DMS 273 (cell line): ENCODE measurements around the gene UBLCP1.
"Not testable (repeated sequence)": the region's sequence is repeated elsewhere in the genome, so short reads cannot be mapped to it uniquely, and the experiment has no call there.

Source experiments
- DNase-seq: peaks from one replicate; lab custom pipeline; 2025; ENCODE audit not compliant: unreplicated experiment; lab: John Stamatoyannopoulos, UW

The UBLCP1 gene

DNA sequence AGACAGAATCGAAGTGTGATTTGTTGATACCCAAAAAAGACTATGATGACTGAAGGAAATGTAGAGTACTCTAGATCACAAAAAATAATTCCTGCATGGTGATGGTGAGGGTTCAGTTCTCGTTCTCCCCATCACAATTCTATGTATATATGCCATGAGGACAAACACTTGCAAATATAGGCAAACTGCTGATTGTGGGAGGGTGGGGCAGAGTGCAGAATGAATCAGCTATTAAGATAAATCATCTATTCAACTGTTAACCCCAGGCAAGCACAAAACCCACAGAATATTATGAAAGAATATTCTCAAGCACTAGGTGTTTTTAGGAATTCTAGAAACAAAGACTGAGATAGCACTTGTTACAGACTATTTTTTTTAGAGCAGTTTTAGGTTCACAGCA, 13.9 kb upstream of the UBLCP1 start:
- no peak for DNase-seq

DNA sequence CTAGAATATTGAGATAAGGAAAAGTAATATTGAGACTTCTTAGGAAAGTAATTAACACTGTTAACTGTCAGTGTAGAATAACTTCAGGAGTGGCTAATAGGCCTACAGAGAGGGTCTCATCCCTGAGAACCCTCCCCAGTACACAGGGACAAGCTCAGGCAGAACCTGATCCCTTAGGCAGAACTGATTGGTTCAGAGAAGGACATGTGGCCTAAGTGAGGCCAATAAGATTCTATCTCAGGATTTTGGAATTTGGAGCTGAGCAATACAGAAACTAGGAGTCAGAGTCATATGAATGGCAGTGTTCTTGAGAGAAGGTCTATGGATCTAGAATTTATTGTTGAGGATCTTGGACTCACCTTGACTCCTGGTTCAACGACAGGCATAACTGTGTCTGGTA, 10.9 kb upstream of the UBLCP1 start:
- DNase-seq = no peak

DNA sequence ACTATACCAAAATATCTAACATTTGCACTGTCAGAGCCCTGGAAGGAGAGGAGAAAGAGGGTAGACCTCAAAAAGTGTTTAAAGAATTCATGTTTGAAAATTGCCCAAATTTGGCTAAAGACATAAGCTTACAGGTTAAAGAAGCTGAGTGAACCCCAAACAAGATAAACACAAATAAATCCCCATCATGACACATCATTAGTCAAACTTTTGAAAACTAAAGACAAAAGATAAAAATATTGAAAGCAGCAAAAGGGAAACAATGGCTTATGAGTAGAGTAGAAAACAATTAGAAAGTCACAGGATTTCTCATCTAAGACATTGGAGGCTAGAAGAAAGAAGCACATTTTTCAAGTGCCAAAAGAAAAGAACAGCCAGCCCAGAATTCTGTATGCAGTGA, 6.1 kb upstream of the UBLCP1 start:
- DNase-seq = no peak

DNA sequence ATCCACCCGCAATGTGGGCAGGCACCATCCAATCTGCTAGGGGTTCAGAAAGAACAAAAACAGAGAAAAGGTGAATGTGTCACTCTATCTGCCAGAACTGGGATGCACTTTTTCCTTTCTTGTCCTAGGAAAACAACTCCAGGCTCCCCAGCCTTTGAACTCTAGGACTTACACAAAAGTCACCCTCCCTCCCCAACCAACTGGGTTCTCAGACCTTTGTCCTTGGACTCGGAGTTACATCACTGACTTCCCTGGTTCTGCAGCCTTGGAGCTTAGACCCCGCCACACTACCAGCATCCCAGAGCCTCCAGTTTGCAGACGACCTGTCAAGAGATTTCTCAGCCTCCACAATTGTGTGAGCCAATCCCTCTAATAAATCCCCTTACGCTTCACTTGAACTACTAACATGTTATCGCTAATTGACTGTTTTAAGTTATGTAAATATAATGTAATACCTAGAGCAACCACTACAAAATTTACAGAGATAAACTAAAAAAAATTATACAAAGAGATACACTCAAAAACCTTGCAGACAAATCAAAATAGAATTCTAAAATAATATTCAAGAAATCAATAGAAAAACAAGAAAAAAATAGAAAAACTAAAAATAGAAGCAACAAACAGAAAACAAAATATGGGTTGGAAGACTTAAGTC, 5.3 kb upstream of the UBLCP1 start:
- DNase-seq = peak; percentile 8

DNA sequence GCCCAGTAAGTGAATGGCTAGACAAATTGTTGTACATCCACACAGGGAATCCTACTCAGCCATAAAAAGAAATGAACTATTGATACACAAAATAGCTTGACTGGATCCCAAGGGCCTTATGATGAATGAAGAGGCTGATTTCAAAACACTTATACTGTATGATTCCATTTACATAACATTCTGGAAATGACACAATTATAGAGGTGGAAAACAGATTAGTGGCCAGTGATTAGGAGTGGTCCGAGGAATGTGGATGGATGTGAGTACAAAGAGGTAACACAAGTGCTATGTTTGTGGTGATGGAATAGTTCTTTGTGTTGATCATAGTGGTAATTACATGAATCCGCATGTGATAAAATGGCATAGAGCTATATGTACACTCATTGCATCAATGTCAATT, 4.7 kb upstream of the UBLCP1 start:
- DNase-seq = no peak

DNA sequence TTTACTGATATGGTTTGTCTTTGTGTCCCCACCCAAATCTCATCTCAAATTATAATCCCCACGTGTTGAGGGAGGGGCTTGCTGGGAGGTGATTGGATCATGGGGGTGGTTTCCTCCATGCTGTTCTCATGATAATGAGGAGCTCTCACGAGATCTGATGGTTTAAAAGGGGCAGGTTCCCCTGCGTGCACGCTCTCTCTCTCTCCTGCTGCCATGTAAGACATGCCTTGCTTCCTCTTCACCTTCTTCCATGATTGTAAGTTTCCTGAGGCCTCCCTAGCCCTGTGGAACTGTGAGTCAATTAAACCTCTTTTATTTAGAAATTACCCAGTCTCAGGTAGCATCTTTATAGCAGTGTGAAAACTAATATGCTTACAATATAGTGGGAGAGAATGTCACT, 2.9 kb upstream of the UBLCP1 start:
- not testable (repeated sequence) for DNase-seq

DNA sequence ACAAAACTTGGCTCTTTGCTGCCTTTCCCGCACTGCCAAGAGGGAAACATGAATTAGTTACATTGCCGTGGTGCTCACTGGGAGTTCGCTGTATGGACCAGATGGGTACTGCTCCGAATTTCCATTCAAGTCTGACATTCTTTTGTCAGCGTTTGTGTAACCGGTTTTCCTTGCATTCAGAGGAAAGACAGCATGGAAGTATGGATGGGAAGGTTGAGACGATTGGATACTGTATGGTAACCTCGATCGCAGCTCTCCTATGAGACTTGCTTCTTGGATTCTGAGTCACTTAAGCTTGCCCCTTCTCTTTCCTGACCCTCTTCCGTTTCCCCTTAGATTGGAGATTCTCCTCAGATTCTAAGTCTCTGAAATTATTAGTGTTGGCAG, 625 bp upstream of the UBLCP1 start:
- DNase-seq = peak; percentile 65

DNA sequence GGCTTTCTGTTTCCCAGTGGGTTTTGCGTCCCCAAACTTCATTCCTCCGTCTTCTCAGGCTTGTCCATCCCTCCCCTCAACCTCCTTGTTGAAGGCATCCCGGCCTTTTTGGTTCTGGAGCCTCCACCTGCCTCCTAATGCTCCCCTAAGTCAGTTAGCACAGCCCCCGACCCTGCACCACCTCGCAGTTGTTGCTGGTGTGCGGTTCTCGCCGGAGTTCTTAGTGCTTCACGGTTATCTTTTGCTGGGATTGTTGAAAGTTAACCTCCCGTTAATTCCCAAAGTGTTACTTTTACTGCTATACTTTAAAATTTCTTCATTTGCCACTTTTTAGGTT, 447 bp downstream of the UBLCP1 start:
- DNase-seq = peak; percentile 63

DNA sequence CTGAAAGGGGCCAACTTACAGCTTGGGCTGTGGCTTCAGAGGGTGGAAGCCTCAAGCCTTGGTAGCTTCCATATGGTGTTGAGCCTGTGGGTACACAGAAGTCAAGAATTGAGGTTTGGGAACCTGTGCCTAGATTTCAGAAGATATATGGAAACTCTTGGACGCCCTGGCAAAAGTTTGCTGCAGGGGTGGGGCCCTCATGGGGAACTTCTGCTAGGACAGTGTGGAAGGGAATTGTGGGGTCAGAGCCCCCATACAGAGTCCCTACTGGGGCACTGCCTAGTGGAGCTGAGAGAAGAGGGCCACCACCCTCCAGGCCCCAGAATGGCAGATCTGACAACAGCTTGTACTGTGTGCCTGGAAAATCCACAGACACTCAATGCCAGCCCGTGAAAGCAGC, 3.7 kb downstream of the UBLCP1 start:
- not testable (repeated sequence) for DNase-seq

DNA sequence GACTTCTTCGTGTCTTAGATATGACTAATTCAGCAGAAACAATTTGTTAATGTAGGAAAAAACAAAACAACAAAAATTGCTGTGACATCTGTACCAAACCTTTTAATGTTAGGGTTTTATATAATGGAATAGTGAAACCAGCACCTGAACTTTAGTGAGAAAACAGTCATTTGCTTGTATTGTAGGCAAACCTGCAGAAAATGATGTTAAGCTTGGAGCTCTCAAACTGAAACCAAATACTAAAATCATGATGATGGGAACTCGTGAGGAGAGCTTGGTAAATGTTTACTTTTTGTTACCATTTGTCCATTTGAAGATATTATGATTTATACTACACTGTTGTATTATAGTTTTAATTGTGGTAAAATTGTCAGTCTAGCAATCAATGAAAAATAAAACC, 6.6 kb downstream of the UBLCP1 start:
- DNase-seq = no peak

DNA sequence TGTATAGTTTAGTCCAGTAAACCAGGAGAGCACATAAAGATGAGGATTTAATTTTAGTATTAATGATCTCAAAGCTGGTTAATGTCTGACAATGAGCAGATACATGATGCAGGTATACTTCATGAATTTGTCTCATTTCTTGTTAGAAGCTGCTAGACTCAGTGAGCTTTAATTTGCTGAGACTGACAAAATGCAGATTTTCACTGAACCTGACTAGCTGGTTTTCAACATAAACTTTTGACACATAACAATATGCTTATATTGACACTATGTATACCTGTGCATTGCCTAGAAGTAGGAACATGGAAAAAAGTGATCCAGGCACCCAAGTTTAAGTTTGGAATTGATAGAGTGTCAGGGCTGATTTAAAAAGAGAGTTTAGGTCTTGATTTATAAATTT, 10.8 kb downstream of the UBLCP1 start:
- DNase-seq = no peak

DNA sequence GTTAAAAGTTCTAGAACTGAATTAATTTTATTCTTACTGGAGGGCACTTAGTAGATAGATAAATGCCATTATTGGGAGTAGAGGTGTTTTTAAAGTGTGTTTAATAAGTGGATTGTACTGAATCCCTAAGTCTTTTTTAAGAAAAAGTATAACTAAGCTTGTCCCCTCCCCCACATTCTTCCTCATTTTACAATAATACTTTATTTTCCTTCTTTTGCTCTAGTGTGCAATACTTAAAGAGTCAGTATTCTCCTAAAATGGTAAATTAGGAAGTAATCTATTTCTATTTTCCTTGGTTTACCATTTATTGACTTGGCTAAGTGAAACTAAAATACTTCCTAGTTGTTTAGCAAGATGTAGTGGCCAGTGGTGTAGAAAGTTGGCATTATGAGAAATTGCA, 11.6 kb downstream of the UBLCP1 start:
- no peak for DNase-seq

DNA sequence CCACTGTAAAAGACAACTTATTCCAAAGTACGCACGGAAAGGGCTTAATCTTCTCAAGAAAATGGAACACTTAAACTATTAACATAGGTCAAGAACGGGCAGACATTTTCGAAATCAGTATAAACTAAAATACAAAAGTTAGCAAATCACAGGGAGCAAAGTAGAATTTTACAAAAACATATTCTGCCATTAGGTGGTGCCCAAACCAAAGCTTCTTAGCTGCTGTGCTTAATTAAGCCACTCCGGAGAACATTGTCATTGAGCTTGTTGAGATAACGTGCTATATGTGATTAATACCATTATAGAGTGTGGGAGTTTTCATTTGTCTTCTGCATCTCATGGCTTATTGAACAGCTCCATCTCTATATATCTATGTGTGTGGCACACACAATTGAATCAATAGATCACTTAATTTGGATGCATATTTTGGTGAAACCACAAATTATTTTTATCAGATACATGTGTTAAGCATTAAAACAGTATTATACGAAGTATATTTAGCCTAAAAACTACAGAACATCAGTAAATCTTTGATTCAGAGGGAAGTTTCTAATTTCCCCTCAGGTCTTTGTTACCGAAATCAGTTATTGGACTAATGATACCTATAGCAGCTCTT, 23.4 kb downstream of the UBLCP1 start:
- peak; percentile 78 for DNase-seq

DNA sequence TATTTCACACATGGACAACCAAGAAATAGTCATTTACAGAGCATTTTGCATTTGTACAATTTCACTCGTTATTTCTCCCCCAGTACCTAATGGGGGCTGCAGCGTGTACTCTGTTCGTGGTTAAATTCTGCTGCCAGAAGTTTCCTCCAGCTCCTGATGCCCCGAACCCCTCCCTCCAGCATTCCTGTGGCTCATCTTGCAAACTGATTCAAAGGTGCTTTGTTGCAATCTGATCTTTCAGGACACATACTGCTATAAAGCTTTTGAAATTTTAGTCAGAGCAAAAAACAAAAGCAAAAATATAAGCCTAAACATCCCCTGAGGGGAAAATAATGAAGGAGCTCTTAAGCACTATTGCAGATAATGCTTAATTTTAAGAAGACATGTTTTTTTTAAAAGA, 27.7 kb downstream of the UBLCP1 start:
- DNase-seq = no peak

DNA sequence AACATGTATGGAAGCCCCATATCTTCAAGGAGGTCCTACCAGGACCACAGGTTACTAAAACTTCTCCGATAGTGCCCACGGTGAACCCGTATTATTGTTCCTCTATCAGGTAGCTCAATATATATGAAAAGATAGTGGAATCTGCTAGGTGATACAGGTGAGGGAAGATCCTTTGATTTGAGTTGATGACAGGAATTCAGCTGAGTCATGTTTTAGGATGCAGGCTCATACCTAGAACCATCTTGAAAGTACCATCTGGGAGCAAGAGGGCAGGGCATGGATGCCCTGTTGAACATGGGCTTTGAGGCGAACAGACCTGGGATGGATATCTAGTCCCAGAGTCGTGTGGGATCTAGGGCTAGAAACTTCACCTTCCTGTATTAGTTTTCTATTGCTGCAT, 31.8 kb downstream of the UBLCP1 start:
- DNase-seq = no peak

DNA sequence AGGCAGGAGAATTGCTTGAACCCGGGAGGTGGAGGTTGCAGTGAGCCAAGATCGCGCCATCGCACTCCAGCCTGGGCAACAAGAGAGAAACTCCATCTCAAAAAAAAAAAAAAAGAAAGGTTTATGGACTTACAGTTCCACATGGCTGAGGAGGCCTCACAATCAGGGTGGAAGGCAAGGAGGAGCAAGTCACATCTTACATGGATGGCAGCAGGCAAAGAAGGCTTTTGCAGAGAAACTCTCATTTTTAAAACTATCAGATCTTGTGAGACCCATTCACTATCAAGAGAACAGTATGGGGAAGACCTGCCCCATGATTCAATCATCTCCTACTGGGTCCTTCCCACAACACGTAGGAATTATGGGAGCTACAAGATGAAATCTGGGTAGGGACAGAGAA, 34.2 kb downstream of the UBLCP1 start:
- DNase-seq = not testable (repeated sequence)

DNA sequence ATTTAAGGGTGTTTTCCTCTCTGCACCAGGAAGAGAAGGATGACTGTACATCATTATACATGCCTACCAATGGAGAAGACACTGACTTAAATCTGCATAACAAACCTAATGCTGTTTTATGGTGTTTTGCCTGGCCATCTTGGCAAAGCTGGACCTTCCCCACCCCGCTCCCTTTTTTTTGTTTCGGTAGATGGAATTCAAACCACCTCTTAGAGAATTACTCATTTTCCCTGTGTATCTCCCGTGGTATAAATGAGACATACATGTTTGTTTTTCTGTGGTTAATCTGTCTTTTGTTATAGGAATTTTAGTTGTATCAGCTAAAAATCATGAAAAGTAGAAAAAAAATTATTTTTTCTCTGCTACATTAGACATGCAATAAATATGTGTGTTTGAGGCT, 38.4 kb downstream of the UBLCP1 start:
- no peak for DNase-seq

DNA sequence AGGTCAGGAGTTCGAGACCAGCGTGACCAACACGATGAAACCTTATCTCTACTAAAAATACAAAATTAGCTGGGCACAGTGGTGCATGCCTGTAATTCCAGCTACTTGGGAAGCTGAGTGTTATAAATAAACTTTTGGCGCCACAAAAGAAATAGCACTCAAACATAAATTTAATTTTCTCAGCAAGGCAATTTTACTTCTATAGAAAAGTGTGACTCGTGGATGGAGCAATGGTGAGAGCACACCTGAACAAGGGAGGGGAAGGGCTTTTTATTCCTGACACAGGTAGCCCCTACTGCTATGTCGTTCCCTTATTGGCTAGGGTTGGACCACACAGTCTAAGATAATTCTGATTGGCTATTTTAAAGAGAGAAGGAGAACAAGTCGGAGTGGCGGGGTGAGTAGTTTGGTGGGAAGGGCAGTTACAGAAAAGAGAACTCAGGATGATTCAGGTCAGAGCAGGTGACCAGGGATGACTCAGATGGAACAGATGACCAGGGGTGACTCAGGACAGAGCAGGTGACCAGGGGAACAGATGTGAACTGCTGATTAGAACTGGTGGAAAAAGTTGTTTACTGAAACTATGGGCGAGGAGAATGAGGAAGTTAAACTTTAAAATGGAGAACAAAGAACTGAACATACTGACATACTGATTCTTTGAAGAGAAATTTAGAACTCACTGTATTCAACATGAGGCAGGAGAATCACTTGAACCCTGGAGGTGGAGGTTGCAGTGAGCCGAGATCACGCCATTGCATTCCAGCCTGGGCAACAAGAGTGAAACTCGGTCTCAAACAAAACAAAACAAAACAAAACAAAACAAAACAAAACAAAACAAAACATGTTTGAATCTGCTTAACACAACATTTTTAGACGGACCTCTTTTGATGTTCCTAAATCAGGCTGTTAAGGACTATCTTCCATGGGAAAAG, 39.1 kb downstream of the UBLCP1 start:
- not testable (repeated sequence) for DNase-seq

DNA sequence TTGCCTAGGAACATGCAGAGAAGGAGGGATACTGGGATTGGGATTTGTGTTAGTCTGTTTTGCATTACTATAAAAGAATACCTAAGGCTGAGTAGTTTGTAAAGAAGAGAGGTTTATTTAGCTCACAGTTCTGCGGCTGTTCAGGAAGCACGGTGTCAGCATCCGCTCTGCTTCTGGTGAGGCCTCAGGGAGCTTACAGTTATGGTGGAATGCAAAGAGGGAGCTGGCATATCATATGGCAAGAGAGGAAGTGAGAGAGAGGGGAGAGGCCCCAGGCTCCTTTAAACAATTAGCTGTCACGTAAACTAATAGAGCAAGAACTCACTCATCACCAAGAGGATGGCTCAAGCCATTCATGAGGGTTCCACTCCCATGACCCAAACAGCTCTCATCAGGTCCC, 40.2 kb downstream of the UBLCP1 start:
- no peak for DNase-seq

DNA sequence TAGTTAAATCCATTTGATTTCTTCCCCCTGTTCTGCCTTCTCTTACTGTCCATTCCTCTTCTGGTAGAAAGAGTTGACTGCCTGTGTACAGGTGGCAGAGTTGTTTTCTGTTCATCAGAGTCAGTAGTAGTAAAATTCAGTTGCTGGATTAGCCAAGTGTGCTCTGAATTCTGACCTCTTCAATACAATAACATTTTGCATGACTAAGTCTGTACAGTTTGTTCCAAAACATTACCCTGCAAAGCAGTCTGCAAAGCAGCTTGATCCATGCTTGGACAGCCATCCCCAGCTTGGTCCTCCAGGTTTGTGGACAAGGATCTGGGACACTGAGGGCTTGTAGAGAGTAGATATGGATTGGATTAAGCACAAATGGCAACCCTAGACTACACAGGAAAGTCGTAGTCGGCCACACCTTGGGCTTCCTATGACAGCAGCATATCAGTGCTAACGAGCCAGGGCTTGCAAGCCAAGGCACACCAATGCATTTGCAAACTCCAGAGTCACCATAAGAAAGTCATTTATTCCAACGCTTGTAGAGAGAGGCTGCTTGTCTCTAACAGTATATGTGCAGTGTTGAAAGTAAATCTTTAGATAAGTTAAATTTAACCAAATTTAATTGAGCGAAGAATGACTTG, 42.0 kb downstream of the UBLCP1 start:
- DNase-seq = no peak

DNA sequence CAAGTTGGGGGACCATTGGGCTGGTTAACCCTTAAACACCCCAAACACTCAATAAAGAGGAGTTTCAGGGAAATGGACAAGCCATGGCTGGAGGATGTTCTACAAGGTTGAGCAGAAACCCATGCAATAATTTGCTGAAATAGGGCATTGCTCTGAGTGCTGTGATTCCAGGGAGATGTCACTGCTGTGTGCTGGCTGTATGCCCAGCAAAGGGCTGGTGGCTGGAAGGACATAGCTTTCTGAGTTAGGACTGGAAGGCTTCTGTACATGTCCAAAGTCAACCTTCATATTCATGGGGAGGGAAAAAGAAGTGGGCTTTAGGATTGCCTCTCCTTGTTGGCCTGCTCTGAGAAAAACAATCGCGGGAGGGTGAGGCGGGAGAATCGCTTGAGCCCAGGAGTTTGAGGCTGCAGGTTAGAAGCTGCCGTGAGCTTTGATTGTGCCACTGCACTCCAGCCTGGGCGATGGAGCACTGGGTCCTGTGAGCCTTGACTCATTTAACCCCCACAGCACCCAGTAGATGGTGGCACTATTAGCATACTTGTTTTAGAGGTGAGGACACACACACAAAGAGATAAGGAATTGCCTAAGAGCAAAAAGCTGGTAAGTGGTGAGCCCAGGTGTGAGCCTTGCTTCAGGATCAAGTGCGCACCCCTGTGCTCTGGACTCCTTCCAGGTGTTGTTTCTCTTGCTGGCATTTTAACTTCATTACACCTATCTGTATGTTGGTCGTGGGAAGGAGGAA, 46.8 kb downstream of the UBLCP1 start:
- DNase-seq = no peak
